HG03196 (cell line): Measurements from ENCODE around the gene TFPI.
"Not testable (repeated sequence)": the region's sequence is repeated elsewhere in the genome, so short reads cannot be mapped to it uniquely, and the experiment has no call there.

ENCODE experiments used
- ATAC-seq: cut with Tn5 transposase; IDR thresholded peaks from one replicate; pipeline ENCODE4 v1.9.1; 2021; ENCODE audit not compliant: unreplicated experiment

The TFPI gene

GRCh38 chr2:187554011-187554703, at the start of gene TFPI:
Gene TFPI, minus strand, starts transcription at chr2:187554435. Its CDS starts 50,667 bp downstream, at chr2:187503768.
- no peak for ATAC-seq

DNA sequence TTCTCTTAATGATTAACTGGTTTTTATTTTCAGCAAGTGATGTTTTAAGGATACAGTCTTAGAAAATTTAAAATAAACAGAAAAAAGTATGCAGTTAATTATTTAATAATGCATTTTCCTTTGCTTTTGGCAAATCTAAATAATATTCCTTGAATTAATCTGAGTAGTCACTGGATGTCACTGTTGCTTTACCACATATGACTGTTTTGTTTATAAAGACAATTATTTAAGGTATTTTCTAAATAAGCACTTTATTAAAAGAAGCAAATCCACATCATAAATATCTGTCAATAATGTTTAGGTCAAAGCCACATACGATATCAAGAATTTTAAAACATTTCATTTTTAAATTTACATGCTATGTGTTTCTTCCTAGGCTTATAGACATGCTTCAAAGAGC, 40.6 kb upstream of the TFPI start:
- ATAC-seq, result no peak

GRCh38 chr2:187593697-187594096, 39.5 kb upstream of the TFPI start:
- no peak for ATAC-seq

DNA sequence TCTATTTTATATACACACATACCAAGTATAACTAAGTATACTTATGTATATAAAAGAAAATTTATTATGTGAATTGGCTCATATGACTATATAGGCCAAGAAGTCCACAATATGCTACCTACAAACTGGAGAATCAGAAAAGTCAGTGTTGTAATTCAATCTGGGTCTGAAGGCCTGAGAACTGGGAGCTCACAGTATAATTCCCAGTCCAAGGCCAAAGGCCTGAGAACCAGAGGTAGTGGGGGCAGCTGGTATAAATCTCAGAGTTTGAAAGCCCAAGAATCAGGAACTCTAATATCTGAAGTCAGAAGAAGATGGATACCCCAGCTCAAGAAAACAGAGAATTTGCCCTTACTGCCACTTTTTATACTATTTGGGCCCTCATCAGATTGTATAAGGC, 38.9 kb upstream of the TFPI start:
- no peak for ATAC-seq

GRCh38 chr2:187590175-187590574, 35.9 kb upstream of the TFPI start:
- ATAC-seq, result no peak

DNA sequence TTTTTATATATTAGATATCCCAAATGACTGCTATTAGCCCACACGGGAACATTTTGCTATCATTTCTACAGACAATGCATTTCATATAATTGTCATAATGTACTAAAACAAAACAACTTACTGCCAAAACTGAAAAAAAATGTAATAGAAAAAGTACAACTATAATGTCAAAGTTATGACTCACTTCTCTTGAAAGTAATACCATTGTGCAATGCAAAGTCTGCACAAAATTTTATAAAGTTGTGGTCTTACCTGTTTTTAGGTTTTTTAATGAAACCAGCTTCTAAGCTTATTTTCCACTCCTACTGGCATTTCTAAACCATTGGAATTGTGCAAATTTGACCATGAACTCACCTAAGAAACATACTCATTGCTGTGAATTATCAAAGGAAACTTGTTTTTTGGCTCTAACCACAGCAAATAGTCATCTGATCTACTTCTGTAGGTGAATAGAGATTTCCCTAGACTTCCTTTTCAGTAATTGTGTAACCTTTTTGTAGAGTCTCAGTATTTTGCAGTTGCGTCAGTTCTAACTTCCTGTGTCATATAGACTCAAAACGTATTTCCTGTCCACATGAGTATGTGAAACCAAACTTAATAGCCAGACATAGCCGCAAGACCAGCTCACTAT, 31.9 kb upstream of the TFPI start:
- ATAC-seq, result peak; percentile 62

DNA sequence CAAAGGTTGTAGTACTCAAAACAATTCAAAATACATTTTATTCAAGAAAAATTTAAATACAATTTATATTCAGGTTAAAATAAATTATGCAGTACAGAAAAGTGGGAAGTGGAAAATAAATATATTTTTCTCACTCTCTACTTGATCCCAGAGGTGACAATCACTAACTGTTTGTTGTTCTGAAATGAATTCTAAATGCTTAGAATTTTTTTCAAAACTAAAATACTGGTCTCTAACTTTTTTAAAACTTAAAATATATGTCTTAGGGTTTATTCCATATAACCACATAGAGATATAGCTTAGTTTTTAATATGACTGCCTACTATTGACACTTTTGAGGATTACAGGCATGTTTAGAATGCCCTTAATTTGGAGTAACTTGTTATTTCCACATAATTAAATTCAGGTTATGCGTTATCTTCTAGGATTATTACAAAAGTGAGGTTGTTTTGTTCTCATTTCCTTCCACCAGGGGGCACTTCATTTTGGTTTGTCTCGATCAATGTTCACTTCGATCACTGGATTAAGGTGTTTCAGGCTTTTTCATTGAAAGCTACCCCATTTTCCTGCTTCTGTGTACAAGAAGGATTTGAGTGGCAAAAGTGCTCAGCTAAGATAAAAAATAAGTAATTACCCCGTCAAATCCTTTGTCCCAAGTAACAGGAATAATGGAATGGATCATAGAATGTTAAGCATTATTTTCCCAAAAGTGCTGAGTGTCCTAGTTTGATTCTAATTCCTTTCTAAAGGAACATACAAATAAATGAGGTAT, 27.1 kb upstream of the TFPI start:
- ATAC-seq, result peak; percentile 49

DNA sequence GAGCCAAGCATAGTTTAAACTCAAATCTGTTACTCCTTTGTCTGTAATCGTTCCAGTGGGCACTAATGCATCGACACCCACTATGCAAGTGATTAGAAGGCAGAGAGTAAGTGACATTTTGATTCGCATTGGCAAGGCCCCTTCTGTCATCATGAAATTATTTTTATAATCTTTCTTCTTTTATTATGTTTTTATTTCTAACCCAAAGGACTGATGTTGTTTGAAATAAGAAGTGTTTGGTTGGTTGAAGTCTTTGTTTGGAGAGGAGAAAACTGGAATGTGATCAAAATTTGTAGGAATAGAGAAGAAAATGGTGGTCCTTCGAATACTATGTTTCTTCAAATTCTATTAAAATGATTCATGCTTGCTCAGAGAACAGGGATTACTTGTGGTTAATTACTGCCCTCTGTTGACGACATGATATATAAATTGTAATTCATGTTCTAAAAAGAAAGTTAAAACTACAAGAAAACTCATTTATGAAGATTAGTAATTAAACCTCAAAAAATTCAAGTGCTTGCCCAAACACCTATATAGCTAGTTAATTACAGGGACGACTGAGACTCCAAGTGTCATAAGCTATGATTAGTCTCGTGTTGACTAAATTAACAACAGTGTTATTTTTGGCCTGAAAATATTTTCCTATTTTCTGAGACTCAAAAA, 26.4 kb upstream of the TFPI start:
- no peak for ATAC-seq

DNA sequence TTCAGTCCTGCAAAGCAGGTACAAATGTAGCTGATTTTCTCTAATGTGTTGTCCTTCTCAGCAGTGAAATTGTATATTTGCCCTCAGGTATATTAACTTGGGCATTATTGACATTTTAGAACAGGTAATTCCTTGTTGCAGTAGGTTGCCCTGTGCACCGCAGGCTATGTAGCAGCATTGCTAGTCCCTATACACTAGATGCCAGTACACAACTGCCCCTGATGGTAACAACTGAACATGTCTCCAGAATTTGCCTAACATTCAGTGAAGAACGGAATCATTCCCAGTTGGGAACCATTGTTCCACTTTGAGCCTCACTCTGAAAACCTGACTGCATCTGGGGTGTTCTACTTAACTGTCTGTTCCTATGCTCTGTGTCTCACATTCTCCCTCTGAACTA, 23.1 kb upstream of the TFPI start:
- no peak for ATAC-seq

GRCh38 chr2:187576906-187577305, 22.7 kb upstream of the TFPI start:
- ATAC-seq, result no peak

- no peak for ATAC-seq
Observed at GRCh38 chr2:187575751-187576067, 21.5 kb upstream of the TFPI start.

DNA sequence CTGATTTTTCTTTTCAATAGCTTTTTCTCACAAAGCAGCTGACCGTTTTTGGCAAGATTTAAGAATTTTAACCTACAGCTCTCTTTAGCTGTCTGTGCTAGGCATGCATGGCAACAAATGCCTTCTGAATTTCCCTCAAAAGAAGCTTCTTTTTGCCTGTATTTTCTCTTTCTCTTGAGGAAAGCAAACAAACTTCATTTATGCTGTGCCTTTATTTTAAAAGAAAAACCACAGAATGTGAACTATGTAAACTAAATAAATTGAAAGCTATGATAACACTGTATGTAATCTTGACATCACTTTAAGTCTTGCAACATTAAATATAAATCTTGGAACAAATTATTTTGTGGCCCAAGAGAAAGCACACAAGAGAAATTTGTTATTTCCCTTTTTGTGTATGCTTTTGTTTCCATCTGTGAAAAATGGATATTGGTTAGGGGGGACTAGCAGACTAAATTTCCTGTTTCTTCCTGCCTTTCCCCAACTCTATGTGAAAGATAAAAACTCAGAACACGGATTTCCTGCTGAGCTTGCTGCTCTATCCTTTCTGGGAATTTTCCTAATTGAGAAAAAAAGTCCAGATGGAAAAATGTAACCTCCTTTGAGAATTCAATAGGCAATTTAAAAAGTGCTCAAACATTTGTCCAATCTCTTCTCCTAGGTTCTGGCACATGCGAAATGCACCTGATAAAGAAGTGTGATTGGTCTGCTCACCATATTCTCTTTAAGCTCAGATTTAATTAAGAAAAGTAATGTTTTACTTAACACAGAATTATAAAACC, 20.9 kb upstream of the TFPI start:
- ATAC-seq, result no peak

- no peak for ATAC-seq
Observed at GRCh38 chr2:187573722-187574121, 19.5 kb upstream of the TFPI start.

GRCh38 chr2:187571996-187572395, 17.8 kb upstream of the TFPI start:
- ATAC-seq, result not testable (repeated sequence)

DNA sequence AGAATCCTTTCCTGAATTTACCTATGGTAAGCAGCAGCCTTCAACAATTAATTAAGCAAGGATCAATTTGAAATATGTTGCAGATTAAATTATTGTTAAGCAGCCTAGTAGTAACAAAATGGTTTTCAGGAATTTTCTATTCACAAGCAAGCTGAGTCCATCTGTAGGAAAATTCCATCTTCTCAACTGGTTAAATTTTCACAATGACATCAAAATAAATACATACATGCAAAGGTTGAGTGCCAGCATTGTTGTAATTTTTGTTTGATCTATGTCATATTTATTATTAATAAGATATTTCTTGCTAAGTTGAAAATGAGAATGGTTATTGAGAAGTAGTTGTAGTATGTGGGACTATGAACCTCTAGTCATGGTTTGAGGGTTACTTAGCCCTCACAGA, 15.3 kb upstream of the TFPI start:
- ATAC-seq, result no peak

- ATAC-seq, result no peak
Observed at GRCh38 chr2:187569042-187569441, 14.8 kb upstream of the TFPI start.

DNA sequence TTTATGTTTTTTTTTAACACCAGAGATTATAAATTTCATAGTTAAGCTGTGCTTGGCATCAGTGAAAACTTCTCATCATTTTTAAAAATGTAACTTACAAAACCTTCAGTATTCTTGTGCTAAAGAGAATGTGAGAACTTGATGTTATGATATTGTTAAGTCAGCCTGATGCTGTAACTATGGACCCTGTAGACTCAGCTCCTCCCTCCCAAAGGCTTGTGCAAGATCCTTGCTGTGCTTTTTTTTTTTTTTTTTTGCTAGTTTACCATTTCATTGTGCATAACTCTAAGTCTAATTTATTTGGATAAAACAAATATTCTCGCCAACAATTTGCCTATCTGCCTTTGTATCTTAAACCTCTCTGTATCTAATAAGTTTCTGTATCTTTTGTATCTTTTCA, 12.9 kb upstream of the TFPI start:
- no peak for ATAC-seq

GRCh38 chr2:187566712-187567111, 12.5 kb upstream of the TFPI start:
- ATAC-seq, result no peak

DNA sequence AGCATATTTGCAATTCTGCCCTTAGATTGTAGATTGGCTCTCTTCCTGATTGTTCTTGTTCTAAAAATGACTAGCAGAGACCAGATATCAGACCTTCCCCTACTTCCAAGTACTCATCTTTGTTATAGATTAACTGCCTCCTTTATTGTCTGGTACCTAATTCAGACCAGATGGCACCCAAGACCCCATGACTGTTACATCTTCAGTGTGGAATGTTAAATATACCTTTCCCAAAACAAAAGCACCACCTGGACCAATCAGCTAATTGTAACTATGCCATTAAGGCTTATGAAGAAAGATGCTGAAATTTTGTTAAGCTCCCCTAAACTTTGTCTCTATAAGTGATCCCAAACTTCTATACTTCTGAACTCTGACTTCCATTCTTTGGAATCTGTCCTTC, 12.0 kb upstream of the TFPI start:
- no peak for ATAC-seq

- ATAC-seq, result not testable (repeated sequence)
Observed at GRCh38 chr2:187565618-187566017, 11.4 kb upstream of the TFPI start.

DNA sequence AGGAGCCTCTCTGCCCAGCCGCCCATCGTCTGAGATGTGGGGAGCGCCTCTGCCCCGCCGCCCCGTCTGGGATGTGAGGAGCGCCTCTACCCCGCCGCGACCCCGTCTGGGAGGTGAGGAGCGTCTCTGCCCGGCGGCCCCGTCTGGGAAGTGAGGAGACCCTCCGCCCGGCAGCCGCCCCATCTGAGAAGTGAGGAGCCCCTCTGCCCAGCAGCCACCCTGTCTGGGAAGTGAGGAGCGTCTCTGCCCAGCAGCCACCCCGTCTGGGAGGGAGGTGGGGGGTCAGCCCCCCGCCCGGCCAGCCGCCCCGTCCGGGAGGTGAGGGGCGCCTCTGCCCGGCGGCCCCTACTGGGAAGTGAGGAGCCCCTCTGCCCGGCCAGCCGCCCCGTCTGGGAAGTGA, 2.3 kb upstream of the TFPI start:
- not testable (repeated sequence) for ATAC-seq
